ENCODE data around the gene PSEN2. TPM values are rescaled to one million over a fixed set of nuclear protein-coding genes. Genes with fewer than 3 reads are reported as not detected.

The PSEN2 gene
- total RNA-seq, 1 donor from 2014 or later = 30.9 TPM

DNA sequence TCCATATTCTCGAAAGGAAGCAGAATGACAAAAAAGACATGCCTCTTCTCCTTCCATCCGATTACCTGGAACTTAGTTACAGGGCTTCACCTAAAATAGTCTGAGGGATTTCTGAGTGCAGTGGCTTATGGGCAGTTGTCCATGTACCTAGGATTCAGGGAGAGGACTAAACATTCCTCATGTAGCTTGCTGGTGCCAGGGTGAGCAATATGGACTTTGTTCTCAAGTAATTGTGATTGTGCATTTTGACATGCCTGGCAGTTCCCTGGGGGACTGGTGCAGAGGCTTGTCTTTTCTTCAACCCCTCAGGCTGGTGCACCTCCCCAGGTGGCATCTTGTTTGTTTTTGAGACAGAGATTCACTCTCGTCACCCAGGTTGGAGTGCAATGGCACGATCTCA lies 6.1 kb upstream of the PSEN2 start:
- DNase-seq (ENCODE audit: low spot score) = no peak

DNA sequence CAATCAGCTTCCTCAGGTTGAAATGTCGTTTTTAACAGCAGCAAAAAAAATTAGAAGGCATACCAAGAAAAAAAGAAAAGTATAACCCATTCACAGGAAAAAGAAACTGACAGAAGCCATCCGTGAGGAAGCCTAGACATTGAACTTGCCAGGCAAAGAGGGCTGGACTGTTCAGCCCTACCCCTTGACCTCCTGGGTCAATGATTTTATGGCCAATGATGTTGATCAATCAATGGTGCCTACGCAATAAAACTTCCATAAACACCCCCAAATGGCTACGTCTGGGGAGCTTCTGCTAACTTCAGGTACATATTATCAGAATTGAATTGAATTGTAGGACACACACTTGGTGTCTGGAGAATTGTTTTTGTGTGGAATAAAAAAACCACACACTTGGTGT lies 4.8 kb upstream of the PSEN2 start:
- DNase-seq (ENCODE audit: low spot score) = no peak

DNA sequence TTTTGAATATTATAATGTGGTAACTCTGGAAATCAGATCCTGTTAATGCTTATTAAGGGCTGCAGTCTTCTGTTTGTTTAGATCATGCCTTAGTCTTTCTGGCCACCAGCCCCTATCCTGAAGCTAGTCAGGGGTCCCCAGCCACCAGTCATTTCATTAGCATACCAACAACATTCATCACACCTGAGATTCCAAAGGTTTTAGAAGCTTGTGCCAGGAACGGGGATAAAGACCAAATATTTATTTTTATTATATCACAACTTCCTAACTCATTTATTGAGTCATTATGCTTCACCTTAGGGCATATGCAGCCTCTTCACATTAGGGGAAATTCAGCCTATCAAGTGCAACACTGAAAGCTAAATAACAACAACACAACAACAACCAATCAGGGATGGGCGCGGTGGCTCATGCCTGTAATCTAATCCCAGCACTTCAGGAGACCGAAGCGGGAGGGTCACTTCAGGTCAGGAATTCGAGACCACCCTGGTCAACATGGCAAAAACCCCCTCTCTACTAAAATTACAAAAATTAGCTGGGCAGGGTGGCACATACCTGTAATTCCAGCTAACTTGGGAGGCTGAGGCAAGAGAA lies 2.9 kb upstream of the PSEN2 start:
- no peak for DNase-seq (ENCODE audit: low spot score)

DNA sequence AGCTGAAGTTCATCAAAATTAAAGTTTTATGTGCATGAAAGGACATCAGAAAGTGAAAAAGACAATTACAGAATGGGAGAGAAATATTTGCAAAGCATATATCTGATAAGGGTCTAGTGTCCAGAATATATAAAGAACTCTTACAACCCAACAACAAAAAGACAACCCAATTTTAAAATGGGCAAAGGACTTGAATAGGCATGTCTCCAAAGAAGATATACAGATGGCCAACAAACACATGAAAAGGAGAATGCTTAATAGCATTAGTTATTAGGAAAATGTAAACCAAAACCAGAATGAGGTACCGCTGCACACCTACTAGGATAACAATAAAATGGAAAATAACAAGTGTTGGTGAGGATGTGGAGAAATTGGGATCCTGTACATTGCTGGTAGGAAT lies 1.7 kb upstream of the PSEN2 start:
- DNase-seq (ENCODE audit: low spot score) = no peak

DNA sequence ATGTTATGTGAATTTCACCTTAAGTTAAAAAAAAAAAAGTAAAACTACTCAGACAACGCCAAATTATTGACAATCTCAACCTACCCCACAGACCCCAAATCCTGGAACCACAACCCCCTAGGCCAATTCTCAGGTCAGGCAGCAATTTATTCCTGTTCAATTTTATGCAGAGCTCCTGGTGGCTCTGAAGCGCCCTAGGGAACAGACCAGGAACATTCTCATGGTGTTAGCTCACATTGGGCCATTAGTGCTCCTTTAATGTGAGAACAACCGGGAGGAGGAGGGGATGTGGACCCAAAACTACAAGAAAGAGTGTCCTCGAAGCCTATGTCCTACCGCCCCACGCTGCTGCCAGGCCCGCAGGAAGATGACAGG lies 403 bp upstream of the PSEN2 start:
- no peak for DNase-seq (ENCODE audit: low spot score)

DNA sequence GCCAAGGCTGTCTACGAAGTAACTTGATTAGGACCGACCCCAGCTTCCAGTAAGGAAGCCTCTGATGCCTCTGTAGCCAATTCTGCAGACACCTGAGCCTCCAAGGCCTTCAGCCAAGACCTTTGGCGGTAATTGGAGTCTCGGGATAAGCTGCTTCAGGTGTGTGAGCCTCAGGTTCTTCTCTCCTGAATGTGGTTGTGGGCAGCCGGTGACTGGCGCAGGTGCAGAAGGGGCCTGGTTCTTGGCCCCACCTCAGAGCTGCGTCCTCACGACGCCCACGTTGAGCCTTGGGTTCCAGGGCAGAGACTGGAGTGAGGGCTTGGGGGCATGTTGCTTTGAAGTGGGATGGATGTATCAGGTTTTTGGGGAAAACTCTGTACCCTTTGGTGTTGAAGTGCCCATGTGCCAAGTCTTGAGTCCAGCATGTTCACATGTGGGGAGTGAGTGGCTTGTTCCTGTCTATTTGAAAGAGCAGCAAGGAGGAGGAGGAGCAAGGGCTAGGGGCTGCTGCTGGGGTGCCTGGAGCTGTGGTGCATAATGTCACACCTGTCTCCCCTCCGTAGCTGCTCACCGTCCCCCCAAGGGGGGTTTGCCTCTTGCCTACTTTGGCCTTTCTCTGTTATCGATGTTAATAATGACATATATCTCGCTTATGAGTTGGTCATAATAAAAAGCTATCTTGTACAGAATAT lies 1.4 kb downstream of the PSEN2 start:
- DNase-seq (ENCODE audit: low spot score) = no peak

DNA sequence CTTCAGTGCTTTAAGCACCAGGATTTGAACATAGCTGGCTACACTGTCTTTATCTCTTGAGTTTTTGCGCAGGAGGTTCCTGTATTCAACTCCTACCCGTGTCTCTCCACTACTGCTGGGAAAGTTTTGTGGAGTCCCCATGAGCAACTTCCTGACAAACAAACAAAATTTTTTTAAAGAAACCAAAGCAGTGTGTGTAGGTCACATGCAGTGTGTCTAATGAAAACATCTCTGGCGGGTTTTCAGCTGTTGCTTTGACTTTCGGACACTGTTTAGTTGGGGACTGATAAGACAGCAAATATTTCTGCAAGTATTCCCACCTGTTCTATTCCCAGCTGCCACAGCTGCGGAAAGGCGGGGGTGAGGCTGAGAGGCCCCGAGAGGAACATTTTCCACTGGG lies 2.0 kb downstream of the PSEN2 start:
- no peak for DNase-seq (ENCODE audit: low spot score)

DNA sequence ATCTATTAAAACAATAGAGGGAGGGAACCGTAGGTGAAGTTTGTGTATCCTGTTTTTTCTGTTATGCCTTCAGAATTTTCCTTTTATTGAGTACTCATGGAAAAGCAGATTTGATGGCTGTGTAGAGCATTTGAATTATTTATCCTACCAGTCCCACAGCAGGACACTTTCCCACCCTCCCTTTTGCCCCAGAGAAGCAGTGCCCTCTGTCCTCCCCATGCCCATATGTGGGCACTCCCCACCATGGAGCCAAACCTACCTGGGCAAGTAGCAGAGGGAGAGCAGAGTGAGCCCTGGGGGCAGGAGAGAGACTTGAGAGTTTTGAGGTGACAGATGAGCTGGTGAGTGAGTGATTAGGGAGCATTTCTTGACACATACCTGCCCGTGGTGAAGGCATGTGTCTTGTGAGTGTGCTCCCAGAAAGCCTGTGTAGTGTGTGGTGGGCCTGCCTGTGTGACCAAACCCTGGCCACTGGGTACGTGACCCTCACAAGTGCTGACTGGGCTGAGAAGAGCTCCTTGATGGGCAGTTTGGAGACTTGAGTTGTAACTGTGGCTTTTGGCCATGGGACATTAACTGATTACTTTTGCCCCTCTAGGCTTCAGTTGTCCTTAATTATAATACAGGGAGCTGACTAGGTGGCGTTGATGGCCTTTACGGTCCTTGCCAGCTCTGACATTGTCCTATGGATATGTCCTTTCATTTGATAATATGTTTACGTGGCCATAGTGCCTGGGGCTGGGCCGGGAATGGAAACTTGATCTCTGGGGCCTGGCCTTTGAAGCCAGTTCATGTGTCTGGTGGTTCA lies 3.6 kb downstream of the PSEN2 start:
- DNase-seq (ENCODE audit: low spot score) = no peak

DNA sequence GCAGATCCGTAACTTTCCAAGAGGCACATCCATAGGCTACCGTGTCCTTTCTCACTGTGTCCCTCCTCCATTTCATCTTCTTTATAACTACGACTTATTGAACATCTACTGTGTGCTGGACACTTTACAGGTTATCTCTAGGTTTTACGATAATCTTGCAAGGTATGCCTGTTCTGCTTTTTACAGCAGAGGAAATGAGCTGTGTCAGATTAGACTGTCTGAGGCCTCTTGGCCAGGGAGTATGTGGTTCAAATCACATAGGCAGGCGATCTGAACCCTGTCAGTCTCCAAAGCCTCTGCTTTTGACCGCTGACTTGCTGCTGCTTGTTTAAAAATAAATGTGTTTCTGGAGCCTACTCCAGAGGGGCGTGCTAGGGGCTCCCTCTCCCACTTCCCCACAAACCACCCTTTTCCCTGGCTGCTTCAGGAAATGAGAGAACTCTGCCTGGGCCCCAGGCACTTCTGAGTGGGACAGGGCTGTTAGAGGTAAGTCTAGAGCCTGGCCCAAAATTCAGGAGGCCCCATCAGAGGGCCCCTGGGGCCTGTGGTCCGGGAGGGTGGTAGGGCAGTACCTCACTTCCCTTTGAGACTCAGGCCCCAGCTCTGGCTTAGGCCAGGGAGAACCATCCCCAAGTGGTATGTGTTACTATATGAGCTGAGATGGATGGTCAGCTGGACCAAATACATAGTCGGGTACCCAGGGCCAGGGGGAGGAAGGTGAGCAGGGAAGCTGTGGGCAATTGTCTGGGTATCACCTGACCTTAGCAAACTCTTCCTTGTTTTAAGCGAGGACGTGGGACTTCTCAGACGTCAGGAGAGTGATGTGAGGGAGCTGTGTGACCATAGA lies 4.4 kb downstream of the PSEN2 start:
- DNase-seq (ENCODE audit: low spot score) = no peak

DNA sequence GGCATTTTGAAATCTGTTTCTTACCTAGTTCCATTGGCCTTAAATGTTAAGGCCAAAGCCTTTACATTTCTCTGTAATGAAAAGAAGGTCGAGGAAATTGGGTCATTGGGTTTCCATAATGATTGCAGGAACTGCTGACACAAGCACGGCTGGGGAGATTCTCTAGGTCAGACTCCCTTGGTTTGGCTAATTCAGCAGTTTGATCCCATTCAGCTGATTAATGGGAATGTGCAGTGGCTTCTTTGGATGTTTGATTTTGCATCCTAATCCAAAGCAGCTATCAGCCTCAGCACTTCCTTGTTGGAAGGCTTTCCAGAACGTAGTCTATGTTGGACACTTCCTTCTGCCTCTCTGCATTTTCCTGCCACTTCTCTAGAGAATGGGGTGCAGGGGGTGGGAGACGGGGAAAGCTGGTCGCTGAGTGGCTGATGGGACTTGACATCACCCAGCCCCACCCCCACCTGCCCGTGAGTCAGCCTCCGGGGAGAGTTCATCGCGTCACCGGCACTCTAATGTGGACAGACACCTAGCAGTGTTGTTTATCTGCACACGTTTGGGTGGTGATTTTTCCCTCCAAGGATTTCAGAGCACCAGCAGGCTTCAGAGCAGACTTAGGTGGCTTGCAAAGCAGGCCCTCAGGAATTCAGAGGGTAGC lies 5.4 kb downstream of the PSEN2 start:
- DNase-seq (ENCODE audit: low spot score) = no peak

DNA sequence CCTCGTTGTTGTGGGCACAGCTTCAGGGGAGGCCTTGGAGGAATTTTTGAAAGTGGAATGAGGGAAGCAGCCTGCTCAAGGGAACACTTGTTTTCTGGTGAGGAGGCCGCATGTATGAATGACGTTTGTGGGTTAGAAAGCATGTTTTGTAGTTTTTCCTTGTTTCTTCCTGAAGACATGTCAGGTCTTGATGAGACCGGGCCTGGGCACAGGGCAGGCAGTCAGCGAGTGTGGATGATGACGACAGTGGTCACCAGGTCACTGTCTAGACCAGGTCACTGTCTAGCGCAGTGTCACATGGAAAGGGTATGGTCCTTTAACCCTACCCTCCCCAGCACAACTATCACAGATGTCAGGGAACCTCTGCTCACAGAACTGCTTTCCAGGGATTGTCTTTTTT lies 7.3 kb downstream of the PSEN2 start:
- DNase-seq (ENCODE audit: low spot score) = no peak

DNA sequence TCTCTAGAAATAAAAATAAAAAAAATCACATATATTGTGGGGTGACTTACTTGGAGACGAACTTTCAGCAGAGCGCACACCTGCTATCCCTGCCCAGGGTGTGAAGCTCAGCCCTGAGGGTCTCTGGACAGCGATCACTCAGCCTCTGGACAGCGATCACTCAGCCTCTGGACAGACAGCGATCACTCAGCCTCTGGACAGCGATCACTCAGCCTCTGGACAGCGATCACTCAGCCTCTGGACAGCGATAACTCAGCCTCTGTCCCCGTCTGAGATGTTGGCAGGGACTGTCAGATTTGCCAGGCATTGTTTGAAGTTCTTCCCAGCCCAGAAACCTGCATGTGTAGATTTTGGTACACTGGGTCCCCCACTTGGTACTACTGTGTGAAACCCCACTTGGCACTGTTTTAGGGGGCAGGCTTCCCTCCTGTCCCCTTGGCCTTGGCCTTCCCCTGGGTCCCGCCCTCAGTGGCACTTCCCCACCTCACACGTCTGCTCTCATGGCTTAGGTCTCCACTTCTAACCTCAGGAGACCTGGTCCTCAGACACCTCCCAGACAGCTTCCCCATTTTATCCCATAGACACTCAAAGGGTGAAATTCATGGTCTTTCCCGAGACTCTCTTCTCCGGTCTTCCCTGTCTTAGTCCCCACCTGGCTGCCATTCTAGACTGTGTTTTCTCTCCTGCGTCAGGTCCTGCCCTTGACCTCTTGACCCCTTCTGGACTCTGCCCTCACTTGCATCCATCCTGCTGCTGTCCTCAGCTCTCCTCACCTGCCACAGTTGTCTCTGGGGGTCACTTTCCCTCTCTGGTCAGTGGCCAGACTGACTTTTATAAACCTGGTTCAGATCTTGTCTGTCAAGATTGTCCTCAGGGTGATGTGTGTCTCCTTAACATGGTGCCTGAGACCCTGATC lies 10.2 kb downstream of the PSEN2 start:
- DNase-seq (ENCODE audit: low spot score) = no peak

DNA sequence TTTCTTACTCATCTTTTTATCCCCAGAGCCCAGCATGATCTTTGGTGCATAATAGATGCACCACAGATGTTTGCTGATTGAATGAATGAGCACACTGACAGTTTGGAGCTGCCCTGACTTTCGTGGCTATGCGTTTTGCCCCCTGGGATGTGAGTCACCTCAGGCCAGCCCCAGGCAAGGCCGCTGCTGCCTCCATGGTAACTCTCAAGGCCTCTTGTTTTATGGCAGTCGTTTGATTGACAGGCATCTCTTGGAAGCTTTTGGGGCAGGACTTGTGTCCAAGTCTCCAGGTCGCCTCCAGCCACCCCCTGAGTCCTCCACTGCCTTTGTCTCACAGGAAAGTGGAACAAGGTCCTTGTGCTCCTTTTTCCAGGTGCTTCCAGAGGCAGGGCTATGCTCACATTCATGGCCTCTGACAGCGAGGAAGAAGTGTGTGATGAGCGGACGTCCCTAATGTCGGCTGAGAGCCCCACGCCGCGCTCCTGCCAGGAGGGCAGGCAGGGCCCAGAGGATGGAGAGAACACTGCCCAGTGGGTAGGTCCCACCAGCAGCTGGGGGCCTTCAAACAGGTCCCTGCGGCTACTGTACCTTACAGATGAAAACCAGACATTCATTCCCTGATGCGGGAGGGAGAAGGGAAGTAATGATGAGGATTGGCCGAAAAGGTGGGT lies 11.2 kb downstream of the PSEN2 start:
- no peak for DNase-seq (ENCODE audit: low spot score)

DNA sequence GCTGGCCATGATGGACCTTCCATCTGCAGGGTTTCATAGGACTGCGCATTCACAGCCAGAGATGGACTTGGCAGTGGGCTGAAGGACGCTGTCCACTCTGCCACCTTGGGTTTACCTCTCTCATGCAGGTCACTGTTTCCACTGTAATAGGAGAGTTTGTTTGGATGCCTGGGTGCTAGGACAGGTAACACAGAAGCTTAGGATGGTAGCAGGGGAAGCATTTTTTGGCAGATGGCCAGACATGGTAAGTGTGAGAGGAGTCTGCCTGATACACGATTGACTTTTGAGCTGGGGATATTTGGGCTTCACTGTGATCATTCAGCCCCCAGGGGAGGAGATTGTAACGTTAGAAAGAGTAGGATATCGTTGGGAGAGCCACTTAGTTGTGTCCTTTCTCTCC lies 11.8 kb downstream of the PSEN2 start:
- DNase-seq (ENCODE audit: low spot score) = no peak

DNA sequence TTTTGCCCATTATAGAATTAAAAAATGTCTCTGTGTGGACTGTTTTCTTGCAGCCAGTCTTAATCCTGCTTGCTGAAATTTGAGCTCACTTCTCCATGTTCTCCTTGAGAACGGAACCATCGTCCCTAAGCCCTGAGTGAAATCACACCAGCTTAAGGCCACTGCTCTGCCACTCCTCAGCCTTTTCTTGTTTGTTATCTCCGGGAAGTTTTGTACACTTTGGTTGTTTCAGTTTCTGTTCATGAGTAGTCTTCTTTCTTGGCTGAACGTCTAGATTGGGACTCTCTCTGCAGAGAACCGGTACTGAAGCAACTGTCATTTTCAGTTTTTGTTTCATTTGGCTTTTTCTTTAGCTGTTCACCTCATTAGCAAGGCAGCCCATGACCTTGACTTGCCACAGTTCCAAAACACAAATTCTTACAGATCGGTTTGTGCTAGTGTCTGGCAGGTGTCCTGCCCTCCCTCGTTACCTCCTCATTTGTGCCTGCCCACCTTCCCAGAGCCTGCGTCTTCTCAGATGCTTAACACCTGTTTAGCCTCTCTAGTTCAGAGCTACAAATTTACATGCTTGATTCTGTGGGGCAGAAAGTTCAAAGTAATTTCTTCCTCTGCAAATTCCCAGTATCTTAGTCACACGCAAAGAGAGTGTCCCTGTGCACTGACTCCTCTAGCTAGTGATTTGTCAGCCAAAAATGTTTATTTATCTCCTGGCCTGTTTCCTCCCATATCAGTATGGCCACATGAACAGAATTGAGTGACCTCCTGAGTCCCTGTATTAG lies 12.4 kb downstream of the PSEN2 start:
- no peak for DNase-seq (ENCODE audit: low spot score)

DNA sequence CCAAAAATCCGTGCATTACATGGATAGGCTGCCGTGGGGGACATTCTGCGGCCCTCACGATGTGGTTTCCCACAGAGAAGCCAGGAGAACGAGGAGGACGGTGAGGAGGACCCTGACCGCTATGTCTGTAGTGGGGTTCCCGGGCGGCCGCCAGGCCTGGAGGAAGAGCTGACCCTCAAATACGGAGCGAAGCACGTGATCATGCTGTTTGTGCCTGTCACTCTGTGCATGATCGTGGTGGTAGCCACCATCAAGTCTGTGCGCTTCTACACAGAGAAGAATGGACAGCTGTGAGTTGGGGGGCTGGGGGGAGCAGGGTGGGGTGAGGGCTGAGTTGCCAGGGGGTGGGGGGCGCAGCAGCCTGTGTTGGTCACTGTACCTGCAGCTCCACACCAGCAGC lies 13.2 kb downstream of the PSEN2 start:
- no peak for DNase-seq (ENCODE audit: low spot score)

DNA sequence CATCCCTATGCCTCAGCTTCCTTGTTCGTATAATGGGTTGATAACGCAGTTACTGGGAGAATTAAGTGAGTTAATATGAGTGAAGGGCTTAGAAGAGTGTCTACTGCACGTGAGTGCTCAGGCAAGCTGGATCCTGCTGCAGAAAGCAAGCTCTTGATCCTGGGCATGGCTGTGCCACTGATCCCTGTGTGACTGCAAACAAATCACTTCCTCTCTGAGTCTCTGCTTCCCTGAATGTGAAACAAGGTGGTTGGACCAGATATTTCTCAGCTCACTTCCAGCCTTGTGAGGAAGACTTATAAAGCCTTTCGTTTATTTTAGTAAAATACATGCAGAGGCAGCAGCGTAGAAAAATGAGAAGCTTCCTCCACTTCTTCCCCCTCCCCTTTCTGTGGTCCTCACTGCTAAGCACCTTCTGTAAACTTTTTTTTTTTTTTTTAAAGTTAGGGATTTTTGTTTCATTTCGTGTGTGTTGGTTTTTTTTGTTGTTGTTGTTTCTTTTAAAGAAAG lies 13.8 kb downstream of the PSEN2 start:
- DNase-seq (ENCODE audit: low spot score) = no peak
